H9 (cell line): ENCODE data around the gene PLXNA4. TPM values are rescaled to one million over a fixed set of nuclear protein-coding genes. Genes with fewer than 3 reads are reported as not detected.
A peak's percentile ranks its signal among the peaks of the same experiment; 100 is the strongest.

Experiments used
- DNase-seq: peaks from one replicate; pipeline ENCODE4 v3.0.0-alpha.2; 2017
- H2AFZ ChIP-seq: one replicate; pipeline ENCODE4 v1.6.1; 2013; ENCODE audit warnings: mild to moderate bottlenecking, low read length, control low read depth, moderate library complexity
- H2AK5ac ChIP-seq: 2 replicates; pipeline ENCODE4 v1.6.1; 2013; ENCODE audit warnings: low read length, control low read depth, mixed read lengths; ENCODE audit not compliant: insufficient read length
- H2BK120ac ChIP-seq: one replicate; pipeline ENCODE4 v1.6.1; 2013; ENCODE audit warnings: low read depth, mild to moderate bottlenecking, low read length, control low read depth, inconsistent platforms; ENCODE audit not compliant: poor library complexity, severe bottlenecking
- H2BK12ac ChIP-seq: 2 replicates; pipeline ENCODE4 v1.6.1; 2013; ENCODE audit warnings: low read length, control low read depth, mixed read lengths, low read depth; ENCODE audit not compliant: insufficient read length
- H2BK15ac ChIP-seq: 2 replicates; pipeline ENCODE4 v1.6.1; 2013; ENCODE audit warnings: low read depth, low read length, control low read depth
- H2BK20ac ChIP-seq: one replicate; pipeline ENCODE4 v1.6.1; 2013; ENCODE audit warnings: low read depth, mild to moderate bottlenecking, low read length, control low read depth, inconsistent platforms; ENCODE audit not compliant: poor library complexity, severe bottlenecking
- H2BK5ac ChIP-seq: 2 replicates; pipeline ENCODE4 v1.6.1; 2013; ENCODE audit warnings: low read length, control low read depth, mixed read lengths; ENCODE audit not compliant: insufficient read length
- H3K14ac ChIP-seq: 2 replicates; pipeline ENCODE4 v1.6.1; 2013; ENCODE audit warnings: low read length, control low read depth; ENCODE audit not compliant: insufficient read depth
- H3K18ac ChIP-seq: 2 replicates; pipeline ENCODE4 v1.6.1; 2013; ENCODE audit warnings: low read depth, mild to moderate bottlenecking, mixed read lengths, low read length, control low read depth; ENCODE audit not compliant: insufficient read length
- H3K23ac ChIP-seq: 2 replicates; pipeline ENCODE4 v1.6.1; 2013; ENCODE audit warnings: low read length, control low read depth, mixed read lengths, low read depth; ENCODE audit not compliant: insufficient read length
- H3K23me2 ChIP-seq: 2 replicates; pipeline ENCODE4 v1.6.1; 2013; ENCODE audit warnings: low read depth, mild to moderate bottlenecking, mixed read lengths, low read length, control low read depth; ENCODE audit not compliant: insufficient read length, poor library complexity, severe bottlenecking
- H3K27ac ChIP-seq: 2 replicates; pipeline ENCODE4 v1.5.1; 2013; ENCODE audit warnings: low read length, control low read depth, mixed read lengths, low read depth; ENCODE audit not compliant: insufficient read length
- H3K27me3 ChIP-seq: 2 replicates; pipeline ENCODE4 v1.6.1; 2013; ENCODE audit warnings: low read length, control low read depth, inconsistent platforms; ENCODE audit not compliant: insufficient read depth
- H3K4ac ChIP-seq: 2 replicates; pipeline ENCODE4 v1.6.1; 2013; ENCODE audit warnings: low read depth, mild to moderate bottlenecking, control low read depth, inconsistent platforms, low read length, moderate library complexity
- H3K4me1 ChIP-seq: 2 replicates; pipeline ENCODE4 v1.6.1; 2013; ENCODE audit warnings: low read length, control low read depth, inconsistent platforms; ENCODE audit not compliant: insufficient read depth
- H3K4me2 ChIP-seq: 2 replicates; pipeline ENCODE4 v1.6.1; 2013; ENCODE audit warnings: low read length, control low read depth, mixed read lengths; ENCODE audit not compliant: insufficient read length, insufficient read depth
- H3K56ac ChIP-seq: 2 replicates; pipeline ENCODE4 v1.6.1; 2013; ENCODE audit warnings: low read depth, mild to moderate bottlenecking, mixed read lengths, low read length, control low read depth; ENCODE audit not compliant: insufficient read length
- H3K79me1 ChIP-seq: 2 replicates; pipeline ENCODE4 v1.6.1; 2013; ENCODE audit warnings: low read depth, mild to moderate bottlenecking, moderate library complexity, low read length, control low read depth, inconsistent platforms; ENCODE audit not compliant: insufficient read depth, poor library complexity, severe bottlenecking
- H3K79me2 ChIP-seq: 2 replicates; pipeline ENCODE4 v1.6.1; 2013; ENCODE audit warnings: low read length, control low read depth, inconsistent platforms; ENCODE audit not compliant: insufficient read depth
- H3K9ac ChIP-seq: 2 replicates; pipeline ENCODE4 v1.6.1; 2013; ENCODE audit warnings: low read length, control low read depth, mixed read lengths; ENCODE audit not compliant: insufficient read length; ENCODE audit errors: extremely low read depth
- H3K9me3 ChIP-seq: one replicate; pipeline ENCODE4 v1.6.1; 2013; ENCODE audit warnings: low read depth, low read length, inconsistent platforms; ENCODE audit not compliant: control insufficient read depth
- H3T11ph ChIP-seq: one replicate; pipeline ENCODE4 v1.6.1; 2013; ENCODE audit warnings: mild to moderate bottlenecking, low read length, control low read depth, inconsistent platforms
- H4K20me1 ChIP-seq: one replicate; pipeline ENCODE4 v1.6.1; 2013; ENCODE audit not compliant: control insufficient read depth, insufficient read length, insufficient read depth
- H4K5ac ChIP-seq: 2 replicates; pipeline ENCODE4 v1.6.1; 2013; ENCODE audit warnings: low read depth, mild to moderate bottlenecking, mixed read lengths, low read length, control low read depth; ENCODE audit not compliant: insufficient read length
- H4K8ac ChIP-seq: replicated peaks from 2 replicates; pipeline ENCODE4 v1.6.1; 2013; ENCODE audit warnings: low read length, control low read depth, mixed read lengths, low read depth; ENCODE audit not compliant: insufficient read length
- H4K91ac ChIP-seq: 2 replicates; pipeline ENCODE4 v1.6.1; 2013; ENCODE audit warnings: low read depth, mild to moderate bottlenecking, moderate library complexity, mixed read lengths, low read length, control low read depth; ENCODE audit not compliant: insufficient read length
- H3K27ac Mint-ChIP-seq, 3 experiments: 2 replicates in 2 of 3; 3 replicates in 1 of 3; pipeline ENCODE4 v1.8.0; 2020 to 2021; ENCODE audit warnings: mixed read lengths in 3 of 3, mild to moderate bottlenecking in 1 of 3, moderate library complexity in 1 of 3
- H3K27me3 Mint-ChIP-seq: 2 replicates; pipeline ENCODE4 v1.8.0; 2021; ENCODE audit warnings: low read depth, mild to moderate bottlenecking, moderate library complexity, mixed read lengths
- H3K36me3 Mint-ChIP-seq, 3 experiments: 2 replicates in 2 of 3; 3 replicates in 1 of 3; pipeline ENCODE4 v1.8.0; 2020 to 2021; ENCODE audit warnings: low read depth in 3 of 3, mixed read lengths in 3 of 3; ENCODE audit not compliant: insufficient read depth in 1 of 3
- H3K4me1 Mint-ChIP-seq, 2 experiments: 2 replicates each; pipeline ENCODE4 v1.8.0; 2020; ENCODE audit warnings: mixed read lengths in 2 of 2
- H3K4me3 Mint-ChIP-seq, 2 experiments: 2 replicates in 1 of 2; 3 replicates in 1 of 2; pipeline ENCODE4 v1.8.0; 2020 to 2021; ENCODE audit warnings: mild to moderate bottlenecking in 2 of 2, mixed read lengths in 2 of 2, moderate library complexity in 1 of 2
- H3K9me3 Mint-ChIP-seq, 2 experiments: 2 replicates in 1 of 2; 3 replicates in 1 of 2; pipeline ENCODE4 v1.8.0; 2020; ENCODE audit warnings: mild to moderate bottlenecking in 2 of 2, mixed read lengths in 2 of 2, moderate library complexity in 1 of 2
- CTCF ChIP-seq: fragments of 200-600 bp; sonication (generic); conservative IDR thresholded peaks from 3 replicates; pipeline ENCODE4 v1.8.0; 2021; ENCODE audit warnings: antibody characterized with exemption, mild to moderate bottlenecking
- WGBS: extraction: QIAGEN DNeasy Blood & Tissue Kit; methylation state at CpG from one replicate; pipeline ENCODE4 v1.1.7; 2013; ENCODE audit warnings: missing lambda C conversion rate, low lambda C conversion rate, mixed read lengths; ENCODE audit not compliant: insufficient read length; ENCODE audit errors: extremely low coverage; 5-methylcytosine and 5-hydroxymethylcytosine counted together
- total RNA-seq: library from RNA; stranded (reverse); gene quantifications from 2 replicates; pipeline ENCODE4 v1.2.1, GENCODE V29; 2021

The PLXNA4 gene
- total RNA-seq, 1 experiment from 2014 or later: 0.35 TPM

- WGBS: no CpG with 5 or more reads among the region's 12 CpGs
- no peak overlapping the region for H3K14ac ChIP-seq
- no peak overlapping the region for H2BK15ac ChIP-seq
- H3K9ac ChIP-seq: no peak overlapping the region
- no peaks in the 10 kb centered on the region for H3K27me3 ChIP-seq
- H2AFZ ChIP-seq: no peak overlapping the region
- H3K18ac ChIP-seq: no peak overlapping the region
- Mint-ChIP-seq H3K9me3 (peaks cover 8 to 13% of the 10 kb centered on the region in 2 experiments), H3K4me1 (peaks cover 17 to 21% of the 10 kb centered on the region in 2 experiments), H3K27ac (peak overlapping the region in 1 of 3 experiments; percentile 13; a peak in 1 of 7 replicates), H3K4me3 (no peak overlapping the region), H3K36me3 (peaks cover 6 to 14% (median 8%) of the 10 kb centered on the region in 3 experiments; a peak in 6 of 7 replicates), H3K27me3 (peaks cover 8% of the 10 kb centered on the region; the same call in 1 of the 2 replicates)
- no peak overlapping the region for H2BK20ac ChIP-seq
- H3K79me1 ChIP-seq: no peaks in the 10 kb centered on the region
- TF ChIP-seq CTCF: no peak
- H3K27ac ChIP-seq: no peak overlapping the region
- no peak overlapping the region for H4K91ac ChIP-seq
- no peak overlapping the region for H4K5ac ChIP-seq
- H3K56ac ChIP-seq: no peak overlapping the region
- no peak overlapping the region for H3K4ac ChIP-seq
- no peak overlapping the region for H3T11ph ChIP-seq
- no peak for DNase-seq
- no peak overlapping the region for H2AK5ac ChIP-seq
- H4K20me1 ChIP-seq: no peaks in the 10 kb centered on the region
- no peak overlapping the region for H3K23ac ChIP-seq
- H3K9me3 ChIP-seq: no peaks in the 10 kb centered on the region
- H4K8ac ChIP-seq: no peak overlapping the region
- no peak overlapping the region for H3K4me2 ChIP-seq
- no peak overlapping the region for H2BK120ac ChIP-seq
- no peaks in the 10 kb centered on the region for H3K4me1 ChIP-seq
- no peaks in the 10 kb centered on the region for H3K23me2 ChIP-seq
- H3K79me2 ChIP-seq: no peaks in the 10 kb centered on the region
- no peak overlapping the region for H2BK12ac ChIP-seq
- H2BK5ac ChIP-seq: no peak overlapping the region
Observed at GRCh38 chr7:132125872-132126595, 450.2 kb downstream of the PLXNA4 start.
